GM18909 (cell line): ENCODE results near the gene RASGEF1B.
"Not testable (repeated sequence)": the region's sequence is repeated elsewhere in the genome, so short reads cannot be mapped to it uniquely, and the experiment has no call there.

ENCODE experiments used
- ATAC-seq: cut with Tn5 transposase; IDR thresholded peaks from one replicate; pipeline ENCODE4 v1.9.1; 2021; ENCODE audit warnings: mild to moderate bottlenecking; ENCODE audit not compliant: unreplicated experiment, poor library complexity

RASGEF1B gene

DNA sequence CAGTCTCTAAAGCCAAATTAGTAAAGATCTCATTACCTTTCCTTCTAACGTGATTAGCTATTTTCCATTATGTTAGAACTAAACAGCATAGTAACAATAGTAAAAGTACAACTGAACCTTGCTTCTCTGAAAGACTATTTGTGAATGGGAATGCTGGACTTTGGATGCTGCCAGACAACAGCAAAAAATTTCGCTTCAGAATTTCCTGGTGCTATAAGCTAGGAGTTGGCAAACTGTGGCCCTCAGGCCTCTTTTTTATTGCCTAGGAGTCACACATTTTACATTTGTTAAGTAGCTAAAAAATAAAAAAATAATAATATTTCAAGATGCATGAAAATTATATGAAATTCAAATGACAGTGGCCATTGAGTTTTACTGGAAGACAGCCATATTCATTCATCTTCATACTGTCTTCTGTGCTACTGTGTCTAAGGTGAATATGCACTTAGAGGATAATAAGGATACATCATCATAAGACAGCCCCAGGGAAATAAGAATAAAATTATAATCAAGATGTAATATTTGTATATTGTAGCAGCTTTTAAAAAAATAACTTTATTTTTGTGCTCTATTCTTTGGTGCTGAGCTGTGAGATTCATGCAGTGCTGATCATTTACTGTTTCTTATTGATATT lies 34.6 kb downstream of the RASGEF1B start:
- ATAC-seq = no peak

DNA sequence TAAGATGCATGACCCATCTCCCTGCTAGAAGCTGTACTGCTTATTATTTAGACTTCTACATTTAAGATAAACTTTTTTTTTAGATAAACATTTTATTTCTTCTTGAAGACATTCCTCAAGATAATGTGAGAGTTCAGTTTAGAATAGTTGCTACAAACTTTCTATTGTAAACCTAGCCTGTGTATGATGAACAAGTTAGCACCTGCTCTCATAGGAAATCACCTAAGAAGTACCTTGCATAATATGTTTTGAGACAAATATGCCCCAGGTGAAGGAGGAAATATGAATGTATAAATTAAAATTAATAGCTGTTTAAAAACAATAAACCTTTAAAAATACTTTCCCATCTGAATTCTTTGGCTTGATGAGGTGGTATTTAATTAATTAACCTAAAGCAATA lies 35.6 kb downstream of the RASGEF1B start:
- no peak for ATAC-seq

DNA sequence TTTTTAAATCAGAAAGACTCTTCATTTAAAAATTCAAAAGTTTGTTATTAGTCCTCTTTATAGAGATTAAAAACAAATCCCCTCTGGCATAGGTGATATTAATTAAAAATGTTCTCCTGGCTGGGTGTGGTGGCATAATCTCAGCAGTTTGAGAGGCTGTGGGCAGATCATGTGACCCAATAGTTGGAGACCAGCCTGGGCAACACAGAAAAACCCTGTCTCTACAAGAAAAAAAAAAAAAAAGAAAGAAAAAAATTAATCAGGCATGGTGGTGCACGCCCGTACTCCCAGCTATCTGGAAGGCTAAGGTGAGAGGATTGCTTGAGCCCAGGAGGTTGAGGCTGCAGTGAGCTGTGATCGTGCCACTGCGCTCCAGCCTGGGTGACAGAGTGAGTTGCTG lies 38.9 kb downstream of the RASGEF1B start:
- no peak for ATAC-seq

DNA sequence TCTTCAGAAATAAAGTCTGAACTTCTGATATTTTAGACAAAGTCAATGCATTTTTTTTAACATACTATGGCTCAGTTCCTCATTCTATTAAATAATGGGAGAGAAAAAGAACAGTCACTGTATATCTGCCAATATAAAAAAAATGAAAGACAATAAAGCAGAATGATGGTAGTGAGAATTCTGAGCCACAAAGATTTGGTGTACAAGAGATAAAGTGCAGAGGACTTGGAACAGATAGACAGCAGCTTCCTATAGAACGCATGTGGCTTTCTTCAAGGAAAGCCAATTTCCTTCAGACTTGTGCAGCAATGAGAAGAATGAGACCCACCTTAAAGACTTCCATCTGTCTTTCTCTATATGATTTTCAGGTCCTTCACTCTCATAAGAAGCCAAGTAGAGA lies 39.7 kb downstream of the RASGEF1B start:
- no peak for ATAC-seq

DNA sequence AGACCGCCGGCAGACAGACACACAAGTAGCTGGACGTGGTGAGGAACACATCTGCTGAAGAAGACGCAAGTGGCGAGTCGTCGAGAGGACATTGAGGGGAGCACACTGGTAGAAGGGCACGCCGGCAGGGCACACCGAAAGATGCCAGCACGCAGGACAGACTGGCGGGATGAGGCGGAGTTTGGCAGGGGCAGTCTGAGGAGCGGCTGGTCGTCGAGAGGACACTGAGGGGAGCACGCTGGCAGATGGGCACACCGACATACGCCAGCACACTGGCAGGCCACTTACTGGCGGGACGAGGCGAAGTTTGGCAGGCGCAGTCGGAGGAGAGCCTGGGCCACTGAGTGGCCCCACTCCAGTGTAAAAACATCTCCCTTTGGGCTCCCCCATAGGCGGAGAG lies 42.1 kb downstream of the RASGEF1B start:
- ATAC-seq = no peak

DNA sequence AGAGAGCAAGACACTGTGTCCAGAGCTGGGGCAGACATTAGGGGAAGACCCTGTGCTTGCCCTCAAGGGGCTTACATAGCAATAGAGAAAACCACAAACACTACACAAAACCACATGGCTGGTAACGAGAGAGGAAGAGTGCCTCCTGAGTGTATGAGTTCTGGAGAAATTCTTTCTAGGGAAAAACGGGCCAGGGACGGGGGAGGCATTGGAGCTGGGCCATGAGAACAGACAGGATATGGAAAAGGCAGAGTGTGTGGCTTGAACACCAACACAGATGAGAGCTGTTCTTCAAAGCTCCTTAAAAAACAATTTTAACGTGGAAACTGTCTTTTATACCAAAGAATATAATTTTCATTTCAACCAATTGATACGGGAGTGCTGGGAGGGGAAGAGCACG lies 42.7 kb downstream of the RASGEF1B start:
- no peak for ATAC-seq

DNA sequence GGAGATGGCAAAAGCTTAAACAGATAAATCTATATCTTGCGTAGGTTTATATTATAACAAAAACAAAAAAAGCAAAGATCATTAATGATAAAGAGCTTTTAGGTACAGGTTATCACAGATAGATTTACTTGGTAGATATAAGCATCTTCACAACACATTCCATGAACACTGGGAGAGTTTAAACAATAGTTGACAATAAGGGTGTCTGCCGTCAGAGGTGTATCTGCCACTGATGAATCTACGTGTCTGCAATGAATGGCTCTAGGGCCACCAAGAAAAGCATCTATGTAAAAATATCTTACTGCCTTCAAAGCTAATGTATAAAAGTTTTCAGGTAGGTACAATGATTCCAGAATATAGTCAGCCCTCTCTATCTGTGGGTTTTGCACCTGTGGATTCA lies 43.7 kb downstream of the RASGEF1B start:
- ATAC-seq = no peak

DNA sequence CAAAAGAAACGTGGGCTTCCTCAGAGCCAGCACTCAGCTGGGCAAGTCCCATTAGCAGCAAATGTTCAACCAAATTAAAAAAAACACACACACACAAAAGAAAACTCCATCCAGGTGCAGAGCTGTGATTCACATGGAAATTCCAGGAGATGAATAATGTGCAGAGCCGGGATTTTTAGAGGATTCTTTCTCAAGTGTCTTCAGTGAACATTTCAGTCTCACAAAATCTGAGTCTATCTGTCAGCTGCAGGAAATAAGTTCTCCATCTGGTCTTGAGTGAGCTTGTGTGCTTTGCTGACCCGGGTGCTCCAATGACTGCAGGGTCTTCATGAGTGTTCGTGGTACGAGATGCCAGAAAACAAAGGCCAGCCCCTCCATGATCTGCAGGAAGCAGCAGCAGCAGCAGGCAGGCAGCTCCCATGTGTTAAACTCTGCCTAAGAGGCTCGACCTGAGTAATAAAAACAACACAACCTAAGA lies 44.3 kb downstream of the RASGEF1B start:
- ATAC-seq = no peak

DNA sequence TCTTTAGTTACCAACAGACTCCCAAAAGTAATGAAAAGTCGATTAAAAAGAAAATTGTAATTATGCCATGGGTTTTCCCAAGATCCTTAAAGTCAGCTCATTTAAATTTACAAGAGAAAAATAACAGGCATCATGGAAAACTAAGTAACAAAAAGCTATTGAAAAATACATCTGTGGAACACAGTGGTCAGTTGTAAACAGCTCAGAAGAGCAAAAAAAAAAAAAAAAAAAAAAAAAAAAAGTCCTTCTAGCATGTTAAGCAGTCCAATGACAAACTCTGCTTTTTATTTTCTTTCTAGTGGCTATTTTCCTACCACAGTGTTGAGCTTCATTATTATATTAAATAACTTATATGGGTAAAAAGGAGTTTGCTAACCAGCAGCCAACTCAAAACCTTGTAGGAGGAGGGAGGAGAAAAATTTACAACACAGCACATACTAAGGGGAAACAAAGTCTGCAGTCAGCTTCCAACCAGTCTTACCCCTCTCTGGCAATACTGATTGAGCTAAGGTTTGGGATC lies 44.9 kb downstream of the RASGEF1B start:
- ATAC-seq = no peak

DNA sequence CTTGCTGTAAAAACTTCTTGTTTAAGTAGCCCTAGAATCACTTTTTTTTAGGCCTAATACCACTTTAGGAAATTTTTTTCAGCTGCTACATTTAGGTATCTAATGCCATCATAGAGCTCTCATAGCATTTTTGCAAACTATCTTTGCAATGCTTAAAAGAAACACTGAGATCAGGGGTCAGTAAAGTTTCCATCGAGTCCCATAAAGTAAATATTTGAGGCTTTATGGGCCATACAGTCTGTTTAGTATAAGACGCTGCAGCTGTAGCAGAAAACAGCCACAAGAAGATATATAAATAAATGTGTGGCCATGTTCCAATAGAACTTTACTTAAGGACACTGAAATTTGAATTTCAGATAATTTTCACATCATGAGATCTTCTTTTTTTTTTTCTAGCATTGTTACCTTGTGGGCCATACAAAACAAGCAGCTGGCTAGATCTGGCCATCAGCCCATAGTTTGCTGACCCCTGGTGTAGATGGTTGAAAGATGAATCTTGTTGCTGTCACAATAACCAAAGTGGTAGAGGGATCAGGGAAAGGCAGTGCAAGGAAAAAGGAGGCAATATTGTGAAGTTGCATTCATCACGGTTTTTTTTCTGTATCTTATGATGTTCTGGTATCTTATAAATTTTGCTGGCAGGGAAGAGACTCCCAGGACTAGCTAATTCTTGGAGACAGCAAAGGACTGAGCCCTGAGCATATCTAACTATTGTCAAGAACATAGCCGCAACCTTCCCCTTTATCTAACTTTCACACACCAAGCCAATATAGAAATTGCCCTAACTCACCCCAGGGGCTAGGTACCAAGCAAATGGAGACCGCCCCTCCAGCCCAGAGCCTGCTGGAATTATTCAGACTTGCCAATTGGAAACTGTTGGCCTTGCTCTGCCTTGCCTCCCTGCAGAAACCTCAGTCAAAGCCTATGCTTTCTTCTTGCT lies 46.6 kb downstream of the RASGEF1B start:
- ATAC-seq = no peak

DNA sequence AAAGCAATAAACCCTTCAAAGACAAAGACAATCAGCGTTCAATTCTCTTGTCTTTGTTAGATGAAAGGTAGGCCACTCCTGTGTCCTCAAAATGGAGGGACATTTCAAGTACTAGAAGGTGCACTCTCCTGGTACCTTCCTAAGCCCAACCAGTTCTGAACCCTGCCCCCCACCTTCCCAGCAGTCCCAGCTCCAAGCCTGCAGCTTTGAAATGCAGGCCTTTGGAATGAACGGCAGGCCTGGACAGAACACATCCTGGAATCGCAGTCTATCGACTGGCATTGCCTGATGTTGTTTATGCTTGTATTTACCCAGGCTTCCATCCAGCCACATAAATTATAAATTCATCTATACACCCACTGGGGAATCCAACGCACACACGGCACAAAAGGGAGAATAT lies 47.4 kb downstream of the RASGEF1B start:
- ATAC-seq = no peak

DNA sequence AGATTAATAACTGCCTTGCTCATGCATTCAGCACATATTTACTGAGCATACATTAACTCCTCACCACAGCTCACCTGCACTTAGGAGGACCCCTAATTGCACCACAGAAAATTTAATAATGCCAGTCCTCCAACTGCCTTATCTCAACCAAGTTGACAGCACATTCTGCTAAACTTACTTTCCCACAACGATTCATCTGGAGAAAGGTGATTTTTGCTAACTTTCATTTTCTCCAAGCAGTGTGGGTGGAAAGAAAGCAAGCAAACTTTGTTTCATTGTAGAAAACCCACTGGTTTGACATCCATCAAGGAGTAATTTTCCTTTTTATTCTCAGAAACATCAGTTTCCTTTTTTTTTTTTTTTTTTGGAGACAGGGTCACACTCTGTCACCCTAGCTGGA lies 49.1 kb downstream of the RASGEF1B start:
- ATAC-seq = no peak

DNA sequence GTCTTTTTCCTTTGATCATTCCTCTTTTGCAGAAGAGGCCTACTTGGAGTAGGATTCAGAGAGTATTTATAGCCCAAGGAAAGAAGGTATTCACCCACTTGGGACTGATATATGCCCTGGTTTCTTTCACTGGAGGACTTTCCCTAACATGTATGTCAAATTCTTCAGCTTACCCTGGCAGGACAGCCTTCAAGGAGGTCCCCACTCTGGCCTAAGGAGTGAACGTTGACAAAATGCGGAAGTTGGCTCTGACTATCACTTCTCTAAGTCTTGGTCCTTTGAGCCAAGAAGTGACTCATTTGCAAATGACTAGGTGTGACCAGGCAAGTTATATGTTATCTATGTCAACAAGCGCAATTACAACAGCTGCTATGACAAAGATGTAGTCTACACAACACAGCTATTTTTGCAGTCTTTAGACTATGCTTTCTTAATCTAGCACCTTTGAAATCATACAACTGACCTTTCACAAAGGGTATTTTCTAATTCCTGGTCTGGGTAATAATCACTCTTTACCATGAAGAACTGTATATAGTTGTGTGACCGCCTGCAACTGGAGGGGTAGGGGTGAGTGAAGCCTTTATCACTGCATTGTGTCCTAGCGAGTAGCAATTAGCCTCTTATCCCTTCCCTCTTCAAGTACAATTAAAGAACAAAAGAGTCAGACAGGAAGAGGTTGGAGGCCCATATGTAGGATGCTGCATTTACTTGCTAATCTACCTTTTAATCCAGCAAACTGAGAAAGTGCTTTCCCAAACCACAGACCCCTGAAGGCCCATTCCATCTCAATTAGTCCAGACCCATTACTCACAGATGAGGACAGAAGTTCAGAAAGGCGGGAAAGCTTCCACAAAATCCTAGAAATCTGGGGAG lies 50.1 kb downstream of the RASGEF1B start:
- peak; percentile 100 for ATAC-seq

DNA sequence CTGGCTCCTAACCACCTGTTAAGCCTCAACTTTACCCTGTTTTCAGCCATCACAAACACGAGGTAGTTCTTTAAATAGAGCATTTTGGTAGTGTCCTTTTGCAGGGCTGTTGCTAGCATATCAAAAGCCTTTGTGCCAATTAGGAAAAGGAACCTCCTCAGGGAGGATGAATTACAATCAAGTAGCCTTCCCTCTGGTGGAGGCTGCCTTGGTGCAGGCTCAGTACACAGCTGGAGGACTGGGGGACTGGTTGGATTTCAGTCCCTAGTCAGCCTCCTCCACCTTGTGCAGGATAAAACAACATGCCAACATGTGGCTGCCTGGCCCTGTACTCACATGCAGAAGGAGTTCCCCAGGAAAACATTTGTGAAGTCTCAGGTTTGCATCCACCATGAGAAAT lies 53.1 kb downstream of the RASGEF1B start:
- no peak for ATAC-seq

DNA sequence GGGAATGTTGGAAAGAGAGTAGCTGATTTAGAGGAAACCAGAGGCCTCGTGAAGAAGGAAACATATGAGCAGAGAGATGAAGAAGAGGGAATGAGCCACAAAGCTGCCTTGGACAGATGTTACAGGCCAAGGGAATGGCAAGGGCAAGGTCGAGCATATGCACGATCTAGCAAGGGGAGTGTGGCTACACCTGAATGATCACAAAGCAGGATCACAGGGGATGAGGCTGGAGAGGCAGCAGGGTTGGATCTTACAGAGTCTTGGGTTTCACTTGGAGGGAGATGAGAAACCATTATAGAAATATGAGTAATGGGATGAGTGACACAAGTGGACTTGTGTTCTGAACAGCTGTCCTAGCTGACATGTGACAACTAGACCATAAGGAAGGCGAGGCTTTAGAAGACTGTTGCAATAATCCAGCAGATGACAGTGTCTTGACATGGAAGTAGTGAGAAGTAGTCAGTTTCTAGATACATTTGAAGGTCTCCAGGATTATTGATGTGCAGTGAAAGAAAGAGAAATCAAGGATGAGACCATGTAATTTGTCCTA lies 58.7 kb downstream of the RASGEF1B start:
- no peak for ATAC-seq

DNA sequence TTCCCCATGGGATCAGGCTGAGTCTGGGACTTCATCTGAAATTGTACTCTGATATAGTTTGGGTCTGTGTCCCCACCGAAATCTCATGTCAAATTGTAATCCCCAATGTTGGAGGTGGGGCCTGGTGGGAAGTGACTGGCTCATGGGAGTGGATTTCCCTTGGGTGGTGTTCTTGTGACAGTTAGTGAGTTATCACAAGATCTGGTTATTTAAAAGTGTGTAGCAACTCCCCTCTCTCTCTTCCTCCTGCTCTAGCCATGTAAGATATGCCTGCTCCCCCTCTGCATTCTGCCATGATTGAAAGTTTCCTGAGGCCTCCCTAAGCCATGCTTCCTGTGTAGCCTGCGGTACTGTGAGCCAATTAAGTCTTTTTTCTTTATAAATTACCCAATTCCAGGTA lies 61.0 kb downstream of the RASGEF1B start:
- ATAC-seq = no peak

DNA sequence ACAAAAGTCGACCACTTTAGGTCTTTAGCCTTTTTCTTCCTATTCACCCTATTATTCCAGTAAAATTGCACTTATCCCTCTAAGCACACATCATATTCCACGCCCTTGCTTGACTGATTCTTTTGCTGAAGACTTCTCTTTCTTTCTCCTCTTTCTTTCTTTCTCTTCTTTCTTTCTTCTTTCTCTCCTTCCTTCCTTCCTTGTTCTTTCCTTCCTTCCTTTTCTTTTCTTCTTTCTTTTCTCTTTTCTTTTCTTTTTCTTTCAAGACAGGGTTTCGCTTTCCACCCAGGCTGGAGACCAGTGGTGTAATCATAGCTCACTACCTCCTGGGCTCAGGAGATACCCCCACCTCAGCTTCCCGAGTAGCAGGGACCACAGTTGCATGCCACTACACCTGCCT lies 61.9 kb downstream of the RASGEF1B start:
- ATAC-seq = no peak

DNA sequence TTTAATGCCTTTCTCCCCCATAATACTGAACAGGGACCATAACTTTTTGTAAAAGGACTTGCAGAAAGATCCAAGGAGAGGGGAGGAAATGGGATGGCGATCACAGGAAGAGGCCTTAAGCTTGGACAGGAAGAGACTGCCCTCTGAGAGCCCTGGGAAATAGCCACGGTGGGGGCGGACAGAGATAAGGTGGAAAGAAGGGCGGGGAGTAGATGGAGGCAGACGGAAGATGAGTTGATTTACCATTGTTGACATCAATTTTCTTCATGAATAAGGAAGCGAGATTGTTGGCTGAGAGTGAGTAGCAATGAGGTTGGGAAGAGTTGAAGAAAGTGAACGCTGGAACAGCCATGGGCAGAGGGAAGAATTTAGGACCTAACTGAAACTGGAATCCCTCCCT lies 63.4 kb downstream of the RASGEF1B start:
- no peak for ATAC-seq

DNA sequence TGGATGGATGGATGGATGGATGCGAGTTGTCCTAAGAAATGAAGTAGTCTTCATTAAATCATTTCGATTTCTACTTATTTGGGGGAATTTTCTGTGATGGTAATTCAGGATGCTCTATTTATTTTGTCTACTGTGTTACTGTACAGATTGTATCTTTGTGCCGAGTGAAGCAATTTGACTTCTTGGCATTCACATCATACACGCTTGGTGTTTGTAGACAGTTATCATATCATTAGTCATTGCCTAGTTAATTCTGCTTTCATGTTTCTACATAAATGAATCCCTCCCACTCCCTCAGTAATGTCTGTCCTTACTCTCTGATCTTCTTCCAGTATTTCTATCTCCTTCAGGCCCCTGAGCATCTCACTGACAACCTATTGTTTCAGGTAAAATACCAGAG lies 64.0 kb downstream of the RASGEF1B start:
- ATAC-seq = no peak

DNA sequence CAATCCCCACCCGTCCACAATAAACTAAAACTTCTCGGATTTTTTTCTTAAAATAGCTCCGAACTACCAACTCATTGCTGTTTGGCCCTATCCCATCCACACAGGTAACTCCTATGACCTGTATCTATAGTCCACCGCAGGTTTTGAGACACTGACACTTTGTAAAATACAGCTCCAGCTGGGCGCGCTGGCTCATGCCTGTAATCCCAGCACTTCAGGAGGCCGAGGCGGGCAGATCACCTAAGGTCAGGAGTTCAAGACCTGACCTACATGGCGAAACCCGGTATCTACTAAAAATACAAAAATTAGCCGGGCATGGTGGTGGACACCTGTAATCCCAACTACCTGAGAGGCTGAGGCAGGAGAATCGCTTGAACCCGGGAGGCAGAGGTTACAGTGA lies 65.2 kb downstream of the RASGEF1B start:
- not testable (repeated sequence) for ATAC-seq
